Measurements from ENCODE around the gene KRTAP10-2. TPM values are rescaled to one million over a fixed set of nuclear protein-coding genes. Genes with fewer than 3 reads are reported as not detected.
A peak's percentile ranks its signal among the peaks of the same experiment; 100 is the strongest.

Gene KRTAP10-2
- total and polyA plus RNA-seq, 2 experiments from 2014 or later: 0.24 TPM; not detected in 1

DNA sequence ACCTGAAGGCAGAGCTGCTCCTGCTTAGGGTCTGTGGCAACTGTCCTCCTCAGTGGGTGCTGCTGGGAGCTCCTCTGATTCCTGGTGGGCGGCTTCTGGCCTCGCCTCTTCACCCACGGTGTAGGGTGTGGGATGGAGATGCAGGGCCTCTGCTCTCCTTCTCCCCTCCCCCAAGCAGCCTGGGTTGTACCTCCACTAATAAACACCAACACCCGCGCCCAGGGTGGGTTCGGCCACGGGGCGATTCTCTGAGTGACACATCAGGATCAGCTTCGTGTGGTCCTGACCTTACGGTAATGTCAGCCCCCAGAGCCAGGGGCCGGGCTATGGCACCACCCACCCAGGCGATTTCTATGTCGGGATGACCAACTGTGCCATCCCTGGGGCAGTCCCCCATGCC lies 35.0 kb downstream of the KRTAP10-2 start:
- DNase-seq (ENCODE audit: low spot score): no peak
- no peak overlapping the region for H3K27ac Mint-ChIP-seq

DNA sequence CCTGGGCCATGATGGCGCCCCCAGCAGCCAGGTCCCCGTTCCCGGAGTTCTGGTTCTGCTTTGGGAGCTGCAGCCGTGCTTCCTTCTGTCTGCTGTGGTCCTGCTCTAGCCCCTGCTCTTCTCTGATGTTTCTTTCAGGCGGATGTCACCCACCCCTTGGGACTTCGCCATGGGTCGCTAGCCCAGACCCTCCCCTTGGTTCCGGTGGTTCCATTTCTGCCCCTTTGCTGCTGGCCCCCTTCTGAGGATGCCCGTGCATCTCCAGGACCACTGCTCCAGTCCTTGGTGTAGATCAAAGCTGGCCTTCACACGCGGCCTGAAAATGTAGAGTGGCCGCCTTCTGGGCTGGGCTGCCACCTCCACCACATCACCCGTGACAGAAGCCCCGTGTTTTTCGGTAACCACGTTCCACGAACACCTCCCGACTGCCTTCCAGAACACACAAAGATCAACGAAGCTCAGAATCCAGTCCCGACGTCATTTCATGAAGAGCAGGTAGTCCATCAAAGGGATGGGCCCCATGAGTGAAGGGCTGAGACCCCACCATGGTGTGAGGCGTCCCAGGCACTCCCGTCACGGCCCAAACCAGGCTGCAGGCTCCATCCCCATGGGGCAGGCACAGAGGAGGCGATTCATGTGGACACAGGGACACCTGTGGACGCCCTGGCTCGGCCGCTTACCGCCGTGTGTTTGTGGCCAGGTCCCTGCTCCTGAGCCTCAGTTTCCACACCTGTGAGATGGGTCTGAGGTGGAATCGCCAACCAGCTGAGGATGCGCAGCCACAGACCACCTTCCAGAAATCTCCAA lies 35.7 kb downstream of the KRTAP10-2 start:
- H3K27me3 ChIP-seq (ENCODE audit: insufficient read depth): no peaks in the 10 kb centered on the region
- no peaks in the 10 kb centered on the region for H3K79me2 ChIP-seq (replicated peaks; ENCODE audit: insufficient read depth)
- H3K27ac ChIP-seq (ENCODE audit: low read depth): no peak overlapping the region
- H3K9me3 Mint-ChIP-seq: peaks cover 3% of the 10 kb centered on the region; the same call in 1 of the 3 replicates
- H3K9me2 ChIP-seq (ENCODE audit: insufficient read depth): 0 out of 2 replicates have a peak, but pooled peaks cover 6% of the 10 kb centered on the region
- no peak overlapping the region for H3K4me3 ChIP-seq
- H3K4me1 ChIP-seq (ENCODE audit: insufficient read depth): no peaks in the 10 kb centered on the region
- no peaks in the 10 kb centered on the region; the same call in 2 of the 3 replicates for H3K4me1 Mint-ChIP-seq
- no peaks in the 10 kb centered on the region for H3F3A ChIP-seq (replicated peaks; ENCODE audit: low read depth)
- peaks cover 4% of the 10 kb centered on the region; the same call in 1 of the 3 replicates for H3K36me3 Mint-ChIP-seq (ENCODE audit: low read depth)
- DNase-seq (ENCODE audit: low spot score) (no peak), ATAC-seq (no peak)
- H3K4me3 Mint-ChIP-seq: no peak overlapping the region
- no peaks in the 10 kb centered on the region for H4K20me1 ChIP-seq (replicated peaks; ENCODE audit: insufficient read depth)
- no peak overlapping the region for H2AFZ ChIP-seq
- peaks cover 10% of the 10 kb centered on the region for H3K27me3 Mint-ChIP-seq (ENCODE audit: insufficient read depth, low read depth, poor library complexity)
- no peak for TF ChIP-seq ZNF114 (CRISPR knock-in tag; IDR thresholded peaks at IDR 0.05)
- TF ChIP-seq, protein P1, sequence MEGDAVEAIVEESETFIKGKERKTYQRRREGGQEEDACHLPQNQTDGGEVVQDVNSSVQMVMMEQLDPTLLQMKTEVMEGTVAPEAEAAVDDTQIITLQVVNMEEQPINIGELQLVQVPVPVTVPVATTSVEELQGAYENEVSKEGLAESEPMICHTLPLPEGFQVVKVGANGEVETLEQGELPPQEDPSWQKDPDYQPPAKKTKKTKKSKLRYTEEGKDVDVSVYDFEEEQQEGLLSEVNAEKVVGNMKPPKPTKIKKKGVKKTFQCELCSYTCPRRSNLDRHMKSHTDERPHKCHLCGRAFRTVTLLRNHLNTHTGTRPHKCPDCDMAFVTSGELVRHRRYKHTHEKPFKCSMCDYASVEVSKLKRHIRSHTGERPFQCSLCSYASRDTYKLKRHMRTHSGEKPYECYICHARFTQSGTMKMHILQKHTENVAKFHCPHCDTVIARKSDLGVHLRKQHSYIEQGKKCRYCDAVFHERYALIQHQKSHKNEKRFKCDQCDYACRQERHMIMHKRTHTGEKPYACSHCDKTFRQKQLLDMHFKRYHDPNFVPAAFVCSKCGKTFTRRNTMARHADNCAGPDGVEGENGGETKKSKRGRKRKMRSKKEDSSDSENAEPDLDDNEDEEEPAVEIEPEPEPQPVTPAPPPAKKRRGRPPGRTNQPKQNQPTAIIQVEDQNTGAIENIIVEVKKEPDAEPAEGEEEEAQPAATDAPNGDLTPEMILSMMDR (conservative IDR thresholded peaks at IDR 0.05; ENCODE audit: low read depth in 2 of 2): peak in 1 of 2 experiments; percentile 21; a peak in 2 of 4 replicates
- no peaks in the 10 kb centered on the region for H3K36me3 ChIP-seq (ENCODE audit: insufficient read depth)
- no peak overlapping the region for H3K4me2 ChIP-seq
- no peak overlapping the region for H3K27ac Mint-ChIP-seq

More for the DNA sequence above, 35.0 kb downstream of the KRTAP10-2 start:
- H3K27ac ChIP-seq (ENCODE audit: low read depth): no peak overlapping the region
- 0 out of 2 replicates have a peak, but pooled peaks cover 6% of the 10 kb centered on the region for H3K9me2 ChIP-seq (ENCODE audit: insufficient read depth)
- no peaks in the 10 kb centered on the region for H3K27me3 ChIP-seq (ENCODE audit: insufficient read depth)
- no peaks in the 10 kb centered on the region for H3K79me2 ChIP-seq (replicated peaks; ENCODE audit: insufficient read depth)
- H3F3A ChIP-seq (replicated peaks; ENCODE audit: low read depth): no peaks in the 10 kb centered on the region
- H3K4me1 ChIP-seq (ENCODE audit: insufficient read depth): no peaks in the 10 kb centered on the region
- H3K36me3 Mint-ChIP-seq (ENCODE audit: low read depth): peaks cover 4% of the 10 kb centered on the region; the same call in 1 of the 3 replicates
- H3K4me1 Mint-ChIP-seq: no peaks in the 10 kb centered on the region; the same call in 2 of the 3 replicates
- peaks cover 3% of the 10 kb centered on the region; the same call in 1 of the 3 replicates for H3K9me3 Mint-ChIP-seq
- ATAC-seq: no peak
- no peaks in the 10 kb centered on the region for H4K20me1 ChIP-seq (replicated peaks; ENCODE audit: insufficient read depth)
- no peaks in the 10 kb centered on the region for H3K36me3 ChIP-seq (ENCODE audit: insufficient read depth)
- no peak for TF ChIP-seq EZH2phosphoT487 (IDR thresholded peaks at IDR 0.05; ENCODE audit: unreplicated experiment)
- TF ChIP-seq NANOG (IDR thresholded peaks at IDR 0.05; ENCODE audit: borderline replicate concordance): no peak
- TF ChIP-seq, protein P2, sequence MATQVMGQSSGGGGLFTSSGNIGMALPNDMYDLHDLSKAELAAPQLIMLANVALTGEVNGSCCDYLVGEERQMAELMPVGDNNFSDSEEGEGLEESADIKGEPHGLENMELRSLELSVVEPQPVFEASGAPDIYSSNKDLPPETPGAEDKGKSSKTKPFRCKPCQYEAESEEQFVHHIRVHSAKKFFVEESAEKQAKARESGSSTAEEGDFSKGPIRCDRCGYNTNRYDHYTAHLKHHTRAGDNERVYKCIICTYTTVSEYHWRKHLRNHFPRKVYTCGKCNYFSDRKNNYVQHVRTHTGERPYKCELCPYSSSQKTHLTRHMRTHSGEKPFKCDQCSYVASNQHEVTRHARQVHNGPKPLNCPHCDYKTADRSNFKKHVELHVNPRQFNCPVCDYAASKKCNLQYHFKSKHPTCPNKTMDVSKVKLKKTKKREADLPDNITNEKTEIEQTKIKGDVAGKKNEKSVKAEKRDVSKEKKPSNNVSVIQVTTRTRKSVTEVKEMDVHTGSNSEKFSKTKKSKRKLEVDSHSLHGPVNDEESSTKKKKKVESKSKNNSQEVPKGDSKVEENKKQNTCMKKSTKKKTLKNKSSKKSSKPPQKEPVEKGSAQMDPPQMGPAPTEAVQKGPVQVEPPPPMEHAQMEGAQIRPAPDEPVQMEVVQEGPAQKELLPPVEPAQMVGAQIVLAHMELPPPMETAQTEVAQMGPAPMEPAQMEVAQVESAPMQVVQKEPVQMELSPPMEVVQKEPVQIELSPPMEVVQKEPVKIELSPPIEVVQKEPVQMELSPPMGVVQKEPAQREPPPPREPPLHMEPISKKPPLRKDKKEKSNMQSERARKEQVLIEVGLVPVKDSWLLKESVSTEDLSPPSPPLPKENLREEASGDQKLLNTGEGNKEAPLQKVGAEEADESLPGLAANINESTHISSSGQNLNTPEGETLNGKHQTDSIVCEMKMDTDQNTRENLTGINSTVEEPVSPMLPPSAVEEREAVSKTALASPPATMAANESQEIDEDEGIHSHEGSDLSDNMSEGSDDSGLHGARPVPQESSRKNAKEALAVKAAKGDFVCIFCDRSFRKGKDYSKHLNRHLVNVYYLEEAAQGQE (IDR thresholded peaks at IDR 0.05; ENCODE audit: unreplicated experiment): no peak
- TF ChIP-seq POLR2AphosphoS5 (IDR thresholded peaks at IDR 0.05; ENCODE audit: low read depth): no peak
- TF ChIP-seq ZNF331 (CRISPR knock-in tag; IDR thresholded peaks at IDR 0.05; ENCODE audit: low read depth): no peak
- no peak for TF ChIP-seq JUNB (IDR thresholded peaks at IDR 0.05; ENCODE audit: unreplicated experiment)
- TF ChIP-seq STAT1 (IDR thresholded peaks at IDR 0.05; ENCODE audit: unreplicated experiment): no peak
- no peak for TF ChIP-seq EZH2 (IDR thresholded peaks at IDR 0.05; ENCODE audit: low read depth, unreplicated experiment)
- H3K4me2 ChIP-seq: no peak overlapping the region
- H2AFZ ChIP-seq: no peak overlapping the region
- H3K4me3 Mint-ChIP-seq: no peak overlapping the region
- no peak overlapping the region for H3K4me3 ChIP-seq
- H3K27me3 Mint-ChIP-seq (ENCODE audit: insufficient read depth, low read depth, poor library complexity): peaks cover 10% of the 10 kb centered on the region

All from GM23338 (cell line).